ENCODE results near the gene ETV7.

ETV7 gene

DNA sequence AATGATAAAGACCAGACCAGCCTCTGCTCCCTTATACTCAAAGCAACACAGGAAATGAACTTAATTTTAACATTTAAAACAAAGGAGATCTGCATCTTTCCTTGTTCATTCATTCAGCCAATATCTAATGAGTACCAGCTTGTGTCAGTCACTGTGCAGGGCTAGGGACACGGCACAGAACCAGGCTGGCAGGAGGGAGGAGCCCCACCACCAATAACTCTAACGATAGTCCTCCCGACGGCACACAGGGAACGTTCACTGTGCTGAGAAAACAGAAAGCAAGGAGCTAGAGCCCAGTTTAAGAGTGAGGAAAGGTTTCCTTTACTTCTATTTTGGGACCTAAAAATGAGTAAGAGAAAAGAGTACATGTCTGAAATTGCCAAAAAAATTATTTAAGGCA is 9.9 kb downstream of the ETV7 start:
- H3K4me3 ChIP-seq (ENCODE audit: low read length), result no peak overlapping the region
- no peak for DNase-seq (ENCODE audit: low read depth)
- TF ChIP-seq, protein P1, sequence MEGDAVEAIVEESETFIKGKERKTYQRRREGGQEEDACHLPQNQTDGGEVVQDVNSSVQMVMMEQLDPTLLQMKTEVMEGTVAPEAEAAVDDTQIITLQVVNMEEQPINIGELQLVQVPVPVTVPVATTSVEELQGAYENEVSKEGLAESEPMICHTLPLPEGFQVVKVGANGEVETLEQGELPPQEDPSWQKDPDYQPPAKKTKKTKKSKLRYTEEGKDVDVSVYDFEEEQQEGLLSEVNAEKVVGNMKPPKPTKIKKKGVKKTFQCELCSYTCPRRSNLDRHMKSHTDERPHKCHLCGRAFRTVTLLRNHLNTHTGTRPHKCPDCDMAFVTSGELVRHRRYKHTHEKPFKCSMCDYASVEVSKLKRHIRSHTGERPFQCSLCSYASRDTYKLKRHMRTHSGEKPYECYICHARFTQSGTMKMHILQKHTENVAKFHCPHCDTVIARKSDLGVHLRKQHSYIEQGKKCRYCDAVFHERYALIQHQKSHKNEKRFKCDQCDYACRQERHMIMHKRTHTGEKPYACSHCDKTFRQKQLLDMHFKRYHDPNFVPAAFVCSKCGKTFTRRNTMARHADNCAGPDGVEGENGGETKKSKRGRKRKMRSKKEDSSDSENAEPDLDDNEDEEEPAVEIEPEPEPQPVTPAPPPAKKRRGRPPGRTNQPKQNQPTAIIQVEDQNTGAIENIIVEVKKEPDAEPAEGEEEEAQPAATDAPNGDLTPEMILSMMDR (conservative IDR thresholded peaks at IDR 0.05; ENCODE audit: low read depth, low read length), result no peak

- no peak for DNase-seq (ENCODE audit: low read depth)
- H3K4me3 ChIP-seq (ENCODE audit: low read length), result no peak overlapping the region
- TF ChIP-seq, protein P1 (conservative IDR thresholded peaks at IDR 0.05; ENCODE audit: low read depth, low read length), result no peak
These were observed 10.7 kb downstream of the ETV7 start for GRCh38 chr6:36376742-36377141.

DNA sequence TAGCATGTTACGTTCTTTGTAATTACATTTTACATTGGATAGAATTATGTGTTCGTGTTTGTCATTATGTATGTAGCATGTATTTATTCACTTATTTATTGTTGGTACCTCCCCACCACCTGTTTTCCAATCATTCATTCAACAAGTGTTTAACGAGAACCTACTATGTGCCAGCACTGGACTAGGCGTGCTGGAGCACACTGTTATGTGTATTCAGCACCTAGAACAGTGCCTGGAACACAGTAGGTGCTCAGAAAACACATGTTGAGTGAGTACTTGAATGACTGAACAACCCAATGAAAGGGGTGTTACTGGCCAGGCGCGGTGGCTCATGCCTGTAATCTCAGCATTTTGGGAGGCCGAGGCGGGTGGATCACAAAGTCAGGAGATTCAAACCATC is 11.3 kb downstream of the ETV7 start:
- no peak for DNase-seq (ENCODE audit: low read depth)
- no peak overlapping the region for H3K4me3 ChIP-seq (ENCODE audit: low read length)
- TF ChIP-seq, protein P1 (conservative IDR thresholded peaks at IDR 0.05; ENCODE audit: low read depth, low read length), result no peak

DNA sequence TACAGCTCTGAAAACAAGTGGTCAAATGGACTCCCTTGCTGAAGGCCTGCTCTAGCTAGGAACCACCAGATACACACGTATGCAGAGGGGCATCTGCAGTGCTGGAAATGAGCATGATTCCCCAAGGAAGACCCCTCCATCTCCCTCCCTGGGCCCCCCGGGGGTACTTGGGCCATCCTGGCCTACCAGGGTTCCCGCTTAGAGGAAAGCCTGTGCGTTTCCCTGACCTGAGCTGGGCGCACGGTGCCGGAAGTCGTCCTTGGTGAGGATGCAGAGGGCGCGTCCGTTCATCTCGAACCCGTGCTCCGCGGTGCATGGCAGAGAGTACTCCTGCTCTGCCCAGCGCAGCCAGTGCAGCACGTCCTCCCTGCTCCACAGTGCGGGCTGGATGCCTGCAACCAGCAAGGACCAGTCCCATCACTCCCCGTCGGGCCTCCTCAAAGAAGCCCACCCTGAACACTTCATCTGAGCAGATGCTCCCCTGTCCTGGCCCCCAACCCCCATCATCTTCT is 11.8 kb downstream of the ETV7 start:
- no peak for DNase-seq (ENCODE audit: low read depth)
- TF ChIP-seq, protein P1 (conservative IDR thresholded peaks at IDR 0.05; ENCODE audit: low read depth, low read length), result no peak
- H3K4me3 ChIP-seq (ENCODE audit: low read length), result no peak overlapping the region

- TF ChIP-seq, protein P1 (conservative IDR thresholded peaks at IDR 0.05; ENCODE audit: low read depth, low read length), result no peak
- H3K4me3 ChIP-seq (ENCODE audit: low read length), result no peak overlapping the region
These were observed 12.5 kb downstream of the ETV7 start for GRCh38 chr6:36374972-36375371.

DNA sequence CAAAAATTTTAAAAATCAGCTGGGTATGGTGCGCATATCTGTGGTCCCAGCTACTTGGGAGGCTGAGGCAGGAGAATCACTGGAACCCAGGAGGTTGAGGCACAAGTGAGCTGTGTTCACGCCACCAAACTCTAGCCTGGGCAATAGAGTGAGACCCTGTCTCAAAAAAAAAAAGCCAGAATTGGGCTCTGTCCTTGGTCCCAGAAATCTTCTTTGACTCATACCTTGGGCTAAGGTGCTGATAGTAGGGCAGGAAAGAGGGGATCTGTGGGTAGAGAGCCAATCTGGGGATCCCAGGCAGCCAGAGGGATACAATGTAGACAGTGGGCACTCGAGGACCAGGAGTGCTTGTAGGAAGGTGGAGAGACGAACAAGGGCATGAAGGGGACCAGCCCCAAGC is 13.3 kb downstream of the ETV7 start:
- no peak overlapping the region for H3K4me3 ChIP-seq (ENCODE audit: low read length)
- no peak for DNase-seq (ENCODE audit: low read depth)
- TF ChIP-seq, protein P1 (conservative IDR thresholded peaks at IDR 0.05; ENCODE audit: low read depth, low read length), result no peak

More at GRCh38 chr6:36374972-36375371, 12.5 kb downstream of the ETV7 start:
- no peak for DNase-seq (ENCODE audit: low read depth)

DNA sequence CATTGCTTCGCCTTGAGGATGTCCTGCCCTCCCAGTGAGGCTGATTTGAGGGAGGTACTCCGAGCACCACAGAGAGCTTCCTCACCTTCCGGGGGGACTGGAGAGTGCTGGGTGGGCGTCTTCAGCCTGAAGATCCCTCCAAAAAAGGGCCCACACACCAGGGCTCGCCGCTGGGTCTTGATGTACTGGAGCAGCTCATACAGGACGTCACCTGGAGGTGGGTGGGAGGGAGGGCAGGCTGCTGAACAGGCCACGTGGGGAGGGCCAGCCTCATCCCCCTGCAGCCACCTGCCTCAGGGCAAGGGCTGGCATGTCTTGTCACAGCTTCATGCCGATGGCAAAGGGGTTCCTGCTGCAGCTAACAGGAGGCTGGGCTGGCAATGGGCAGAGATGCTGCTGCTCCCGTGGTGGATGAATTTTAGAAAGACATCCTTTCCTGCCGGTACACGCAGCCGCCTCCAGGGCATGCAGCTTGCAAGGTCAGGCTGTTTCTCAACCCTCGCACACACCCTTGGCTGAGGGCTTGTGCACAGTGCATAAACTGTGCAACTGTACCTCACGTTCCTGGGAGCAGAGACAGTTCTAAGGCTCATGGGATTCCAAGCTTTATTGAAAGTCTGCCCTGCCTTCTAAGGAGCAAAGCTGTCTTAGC is 14.0 kb downstream of the ETV7 start:
- DNase-seq (ENCODE audit: low read depth), result no peak
- TF ChIP-seq, protein P1 (conservative IDR thresholded peaks at IDR 0.05; ENCODE audit: low read depth, low read length), result no peak
- no peak overlapping the region for H3K4me3 ChIP-seq (ENCODE audit: low read length)
